ENCODE data around the gene ADPRM. TPM values are rescaled to one million over a fixed set of nuclear protein-coding genes. Genes with fewer than 3 reads are reported as not detected.

Gene ADPRM, protein sequence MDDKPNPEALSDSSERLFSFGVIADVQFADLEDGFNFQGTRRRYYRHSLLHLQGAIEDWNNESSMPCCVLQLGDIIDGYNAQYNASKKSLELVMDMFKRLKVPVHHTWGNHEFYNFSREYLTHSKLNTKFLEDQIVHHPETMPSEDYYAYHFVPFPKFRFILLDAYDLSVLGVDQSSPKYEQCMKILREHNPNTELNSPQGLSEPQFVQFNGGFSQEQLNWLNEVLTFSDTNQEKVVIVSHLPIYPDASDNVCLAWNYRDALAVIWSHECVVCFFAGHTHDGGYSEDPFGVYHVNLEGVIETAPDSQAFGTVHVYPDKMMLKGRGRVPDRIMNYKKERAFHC
- total RNA-seq = 14.3 and 14.8 TPM in 2 replicates

DNA sequence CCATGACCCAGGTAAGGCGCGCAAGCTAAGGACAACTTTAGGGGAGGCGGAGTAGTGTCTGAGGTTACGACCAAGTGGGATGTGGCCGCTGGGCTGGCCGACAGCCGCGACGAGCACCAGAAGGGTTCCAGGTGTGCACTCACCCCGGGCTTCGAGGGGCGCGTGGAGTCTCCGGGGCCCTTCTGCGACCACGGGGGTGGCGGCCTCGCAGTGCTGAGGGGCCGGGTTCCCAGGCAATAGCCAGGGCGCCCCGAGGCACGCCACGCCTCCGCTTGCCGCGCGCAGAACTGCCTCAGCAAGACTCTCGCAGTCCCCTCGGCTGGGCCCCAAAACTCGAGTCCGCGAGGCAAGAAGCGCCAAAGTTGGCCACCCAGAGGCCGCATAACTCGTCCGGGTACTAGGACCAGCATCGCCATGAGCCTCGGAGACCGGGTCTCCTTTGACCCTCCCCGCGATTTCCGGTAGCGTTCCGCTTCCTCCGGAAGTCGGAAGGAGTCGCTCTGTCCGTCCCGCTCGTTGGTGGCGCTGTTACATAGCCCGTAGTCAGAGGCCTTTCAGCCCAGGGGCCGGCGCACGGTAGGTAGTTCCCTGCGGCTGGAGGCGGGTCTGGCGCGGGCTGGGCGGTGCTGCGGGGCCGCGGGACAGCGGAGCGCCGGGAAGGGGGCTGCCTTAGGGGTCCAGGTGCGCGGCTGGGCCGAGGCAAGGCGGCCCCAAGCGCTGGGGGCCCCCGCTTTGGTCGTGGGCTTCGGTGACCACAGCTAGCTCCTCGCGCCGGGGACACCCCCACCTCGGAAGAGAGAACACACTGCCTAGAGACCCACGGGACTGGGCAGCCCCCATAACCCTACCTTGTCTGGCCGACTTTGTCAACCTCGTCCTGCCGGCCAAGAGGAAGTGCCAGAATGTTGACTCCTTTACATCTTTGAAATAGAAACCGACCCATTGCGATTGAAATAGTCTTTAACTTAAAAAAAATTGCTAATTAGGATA is at the start of gene ADPRM, which contains the start of gene SCO1:
TSS of gene ADPRM (plus strand) at position 503 of the 990 bp plus-strand sequence. CDS start 7,333 bp downstream, outside the sequence.
TSS of gene SCO1 (minus strand) at position 442 of the 990 bp plus-strand sequence. CDS start at position 416, 26 bp downstream.

DNA sequence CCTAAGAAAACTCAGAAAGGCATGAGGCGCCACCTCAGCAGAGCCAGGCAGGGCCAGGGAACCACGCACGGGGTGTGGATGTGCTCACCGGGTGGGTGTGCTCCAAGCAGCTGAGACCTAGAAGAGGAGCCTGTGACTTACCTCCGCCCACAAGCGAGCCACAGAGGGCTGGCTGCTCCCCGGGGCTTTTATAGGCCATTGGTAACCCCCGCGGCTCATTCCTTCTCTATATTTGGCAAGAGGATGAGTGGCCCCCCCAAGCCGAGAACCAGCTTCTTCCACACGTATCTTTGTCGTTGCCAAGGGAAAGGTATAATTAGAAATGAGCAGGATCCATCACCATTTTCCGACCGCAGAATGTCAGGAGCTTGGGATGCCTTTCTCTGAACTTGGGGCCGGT is 40.2 kb upstream of the ADPRM start, which contains the start of gene MYH3:
TSS of gene MYH3 (minus strand) at position 162 of the 400 bp plus-strand sequence. CDS start 2,245 bp downstream, outside the sequence.

DNA sequence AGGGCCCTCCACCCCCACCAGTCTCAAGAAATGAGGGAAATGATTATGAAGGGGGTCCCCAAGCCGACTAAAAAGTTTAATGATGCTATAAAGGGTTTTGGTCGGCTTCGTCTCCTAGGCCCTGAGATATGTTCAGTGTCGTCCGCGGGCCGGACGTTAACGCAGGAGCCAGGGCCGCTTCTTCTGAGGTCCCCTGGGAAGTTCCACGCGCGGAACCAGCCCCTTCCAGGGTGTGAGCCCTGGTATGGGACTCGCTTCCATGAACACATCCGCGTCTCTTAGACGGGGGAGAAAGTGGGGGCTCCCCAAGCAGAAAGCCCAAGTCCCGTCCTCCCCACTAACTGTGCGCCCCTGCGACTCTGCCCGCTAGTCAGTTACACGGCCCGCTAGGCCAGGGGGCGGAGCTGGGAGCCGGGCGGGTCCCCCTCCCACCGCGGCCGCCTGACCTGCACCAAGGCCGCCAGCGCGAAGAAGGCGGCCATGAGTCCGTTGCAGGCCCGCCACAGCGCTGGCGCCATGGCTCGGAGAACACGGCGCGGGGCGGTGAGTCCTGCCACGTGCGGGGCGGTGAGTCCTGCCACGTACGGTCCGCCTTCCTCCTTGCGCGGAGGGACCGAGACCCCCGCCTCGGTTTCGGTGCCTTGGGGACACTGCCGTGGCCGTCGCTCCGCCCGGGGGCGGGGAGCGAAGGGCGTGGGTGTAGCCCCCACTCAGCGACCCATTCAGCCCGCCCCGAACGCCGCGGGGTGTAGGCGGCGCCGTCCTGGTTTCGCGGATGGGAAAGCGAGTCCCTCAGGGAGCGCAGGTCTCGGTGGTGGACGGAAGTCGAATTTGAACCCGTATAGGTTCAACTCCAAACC is 32.2 kb downstream of the ADPRM start, which contains the start of gene TMEM220:
TSS of gene TMEM220 (minus strand) at position 690 of the 860 bp plus-strand sequence. CDS start at position 518, 172 bp downstream.

Other genes starting within 250 kb of the ADPRM start
- not detected in 2 replicates for gene MYH4, start 228.0 kb upstream of the ADPRM start, total RNA-seq
- gene MYH1, start 179.1 kb upstream of the ADPRM start, total RNA-seq = not detected in 2 replicates
- not detected in 2 replicates for gene MYH2, start 147.9 kb upstream of the ADPRM start, total RNA-seq
- gene MYH3, start 40.3 kb upstream of the ADPRM start, total RNA-seq = 0.56 and 1.5 TPM in 2 replicates
- gene SCO1, start 61 bp upstream of the ADPRM start, total RNA-seq = 26.6 and 27.9 TPM in 2 replicates
- 3.6 and 5.1 TPM in 2 replicates for gene TMEM220, start 32.4 kb downstream of the ADPRM start, total RNA-seq
- not detected in 2 replicates for gene TMEM238L, start 106.5 kb downstream of the ADPRM start, total RNA-seq
- gene PIRT, start 140.5 kb downstream of the ADPRM start, total RNA-seq = not detected in 2 replicates

All from aortic smooth muscle cell (primary cell).